ENCODE results near the gene TRA2B. TPM values are rescaled to one million over a fixed set of nuclear protein-coding genes. Genes with fewer than 3 reads are reported as not detected.

Gene TRA2B
- total and polyA plus RNA-seq, 2 donors (not counting 3 experiments of a cell fraction or from before 2014, with no cell fraction given) = 173 to 199 TPM

GRCh38 chr3:185942396-185942795 lies 4.6 kb upstream of the TRA2B start:
- Histone ChIP-seq H3K9me1 (replicated peaks; ENCODE audit: control insufficient read depth, extremely low read depth, insufficient read depth, low read length) (no peaks in the 10 kb centered on the region), H3K36me3 (ENCODE audit: control insufficient read depth in 2 of 2, extremely low read depth in 1 of 2, insufficient read depth in 2 of 2, low read length in 2 of 2) (no peaks in the 10 kb centered on the region), H3K27ac (ENCODE audit: insufficient read depth, low read depth, low read length) (no peak overlapping the region), H3K9me3 (replicated peaks; ENCODE audit: control insufficient read depth, insufficient read depth, low read length) (no peaks in the 10 kb centered on the region), H3K4me1 (ENCODE audit: control insufficient read depth, extremely low read depth, insufficient read depth, low read length) (no peaks in the 10 kb centered on the region), H3K27me3 (ENCODE audit: control insufficient read depth in 2 of 2, insufficient read depth in 2 of 2, low read length in 2 of 2) (peaks cover 5 to 6% of the 10 kb centered on the region in 2 experiments), H3K4me2 (ENCODE audit: insufficient read depth, low read length) (no peak overlapping the region), H4K20me1 (replicated peaks; ENCODE audit: control insufficient read depth, extremely low read depth, insufficient read depth, low read length) (no peaks in the 10 kb centered on the region), H3K79me2 (ENCODE audit: control insufficient read depth, insufficient read depth, low read length) (peaks cover 4% of the 10 kb centered on the region), H3K9ac (replicated peaks; ENCODE audit: extremely low read depth, insufficient read depth, low read length) (no peak overlapping the region), H2AFZ (ENCODE audit: low read depth, low read length) (no peak overlapping the region), H3K4me3 (replicated peaks in 1 of 3; ENCODE audit: insufficient read depth in 1 of 3, low read depth in 1 of 3, low read length in 3 of 3) (no peak overlapping the region)
- TF ChIP-seq FOS (IDR thresholded peaks at IDR 0.05; ENCODE audit: borderline replicate concordance, insufficient read depth, low read length) (no peak), MYC (IDR thresholded peaks at IDR 0.05; ENCODE audit: low read depth, low read length) (no peak), POLR2A (IDR thresholded peaks at IDR 0.05; ENCODE audit: low read depth, low read length) (no peak), POLR2AphosphoS5 (IDR thresholded peaks at IDR 0.05; ENCODE audit: insufficient read depth, low read depth, low read length) (no peak)
- POLR2A ChIA-PET = no interaction called here
- BruUV-seq (replicated peaks) = no TSS peak
- CTCF ChIA-PET = interaction anchor here (1.0 to 3.7 kb wide), 7 partner anchors 10 to 831 kb away, joined by 3 to 144 read pairs (median 11); partner anchors contain the start of gene SENP2
- DNase-seq (ENCODE audit: low read depth, low spot score) (no peak), FAIRE-seq (no peak)
- intact Hi-C loops (cut with micrococcal nuclease) (loop anchor here (2.0 kb wide), 1 partner anchor 34 kb away; no protein-coding TSS in a partner anchor), dilution Hi-C loops (cut with MboI; ENCODE audit: extremely low pct_ligation_motif_present, low sequenced_read_pairs) (no loop called here)

GRCh38 chr3:185940951-185941350 lies 3.1 kb upstream of the TRA2B start:
- Histone ChIP-seq H3K36me3 (ENCODE audit: control insufficient read depth in 2 of 2, extremely low read depth in 1 of 2, insufficient read depth in 2 of 2, low read length in 2 of 2) (no peaks in the 10 kb centered on the region), H3K4me1 (ENCODE audit: control insufficient read depth, extremely low read depth, insufficient read depth, low read length) (no peaks in the 10 kb centered on the region), H3K9me3 (replicated peaks; ENCODE audit: control insufficient read depth, insufficient read depth, low read length) (no peaks in the 10 kb centered on the region), H3K27ac (ENCODE audit: insufficient read depth, low read depth, low read length) (no peak overlapping the region), H4K20me1 (replicated peaks; ENCODE audit: control insufficient read depth, extremely low read depth, insufficient read depth, low read length) (peaks cover 7% of the 10 kb centered on the region), H3K9me1 (replicated peaks; ENCODE audit: control insufficient read depth, extremely low read depth, insufficient read depth, low read length) (no peaks in the 10 kb centered on the region), H3K27me3 (ENCODE audit: control insufficient read depth in 2 of 2, insufficient read depth in 2 of 2, low read length in 2 of 2) (peaks cover 0 to 3% of the 10 kb centered on the region in 2 experiments), H3K4me2 (ENCODE audit: insufficient read depth, low read length) (no peak overlapping the region), H3K79me2 (ENCODE audit: control insufficient read depth, insufficient read depth, low read length) (peaks cover 18% of the 10 kb centered on the region), H3K9ac (replicated peaks; ENCODE audit: extremely low read depth, insufficient read depth, low read length) (no peak overlapping the region), H2AFZ (ENCODE audit: low read depth, low read length) (no peak overlapping the region), H3K4me3 (replicated peaks in 1 of 3; ENCODE audit: insufficient read depth in 1 of 3, low read depth in 1 of 3, low read length in 3 of 3) (no peak overlapping the region)
- intact Hi-C loops (cut with micrococcal nuclease) (no loop called here), dilution Hi-C loops (cut with MboI; ENCODE audit: extremely low pct_ligation_motif_present, low sequenced_read_pairs) (no loop called here)
- no peak for TF ChIP-seq POLR2A (IDR thresholded peaks at IDR 0.05; ENCODE audit: low read depth, low read length)
- TF ChIP-seq FOS (IDR thresholded peaks at IDR 0.05; ENCODE audit: borderline replicate concordance, insufficient read depth, low read length) = no peak
- no peak for TF ChIP-seq POLR2AphosphoS5 (IDR thresholded peaks at IDR 0.05; ENCODE audit: insufficient read depth, low read depth, low read length)
- no peak for TF ChIP-seq EZH2 (IDR thresholded peaks at IDR 0.05; ENCODE audit: borderline replicate concordance, low read depth, low read length, severe bottlenecking)
- TF ChIP-seq JUN (IDR thresholded peaks at IDR 0.05; ENCODE audit: borderline replicate concordance, insufficient read depth, insufficient read length, low read depth) = no peak
- TF ChIP-seq MAX (IDR thresholded peaks at IDR 0.05; ENCODE audit: insufficient read depth, insufficient read length) = no peak
- no peak for TF ChIP-seq GATA2 (IDR thresholded peaks at IDR 0.05; ENCODE audit: insufficient read depth, insufficient read length, low read depth, low read length)
- no peak for TF ChIP-seq CTCF (IDR thresholded peaks at IDR 0.05; ENCODE audit: extremely low read depth in 1 of 2, insufficient read depth in 1 of 2, low read depth in 1 of 2, low read length in 2 of 2)
- no peak for TF ChIP-seq MYC (IDR thresholded peaks at IDR 0.05; ENCODE audit: low read depth, low read length)
- FAIRE-seq (no peak), DNase-seq (ENCODE audit: low read depth, low spot score) (no peak)
- no TSS peak for BruUV-seq (replicated peaks)
- ChIA-PET CTCF (no interaction called here), POLR2A (no interaction called here)

Measured in endothelial cell of umbilical vein (primary cell).